Activated effector memory CD4-positive, alpha-beta T cell treated with anti-CD3 and anti-CD28 coated beads, Interleukin-2, amount 50 U/mL, for 16 hours (primary cell): ENCODE measurements around the gene C3orf18.
"Not testable (repeated sequence)": the region's sequence is repeated elsewhere in the genome, so short reads cannot be mapped to it uniquely, and the experiment has no call there.

ENCODE experiments used
- DNase-seq: peaks from one replicate; pipeline ENCODE4 v3.0.0-alpha.2; 2020

C3orf18 gene

GRCh38 chr3:50519471-50520089, 48.0 kb downstream of the C3orf18 start:
- peak; percentile 89 for DNase-seq

GRCh38 chr3:50518436-50518835, 49.1 kb downstream of the C3orf18 start:
- DNase-seq: no peak

GRCh38 chr3:50517721-50518206, 49.8 kb downstream of the C3orf18 start:
- no peak for DNase-seq

- no peak for DNase-seq
Observed at GRCh38 chr3:50516440-50516871, 51.1 kb downstream of the C3orf18 start.

GRCh38 chr3:50515565-50516439, 51.7 kb downstream of the C3orf18 start:
- DNase-seq: no peak

GRCh38 chr3:50512908-50513307, 54.6 kb downstream of the C3orf18 start:
- DNase-seq: not testable (repeated sequence)

- DNase-seq: no peak
Observed at GRCh38 chr3:50512131-50512530, 55.4 kb downstream of the C3orf18 start.

- DNase-seq: no peak
Observed at GRCh38 chr3:50510325-50510724, 57.2 kb downstream of the C3orf18 start.

- DNase-seq: no peak
Observed at GRCh38 chr3:50509715-50510114, 57.8 kb downstream of the C3orf18 start.

- DNase-seq: no peak
Observed at GRCh38 chr3:50508821-50509220, 58.7 kb downstream of the C3orf18 start.
